Liver (tissue), 9 donors: ENCODE data around the gene TADA3. TPM values are rescaled to one million over a fixed set of nuclear protein-coding genes. Genes with fewer than 3 reads are reported as not detected.

Experiments
- DNase-seq: peaks from one replicate; pipeline ENCODE4 v3.0.0-alpha.2; 2017; ENCODE audit warnings: low spot score
- H3K27ac ChIP-seq, 2 donors: one replicate each; pipeline ENCODE4 v1.7.0; 2013; ENCODE audit warnings: inconsistent platforms in 2 of 2, low read length in 2 of 2, control low read depth in 1 of 2, low read depth in 1 of 2, mild to moderate bottlenecking in 1 of 2
- H3K27me3 ChIP-seq, 4 donors: one replicate each; pipeline versions ENCODE4 v1.6.1 to v1.7.0; 2013; ENCODE audit warnings: low read length in 3 of 4, inconsistent platforms in 1 of 4, mild to moderate bottlenecking in 1 of 4, moderate library complexity in 1 of 4; ENCODE audit not compliant: control insufficient read depth in 4 of 4, insufficient read depth in 4 of 4
- H3K36me3 ChIP-seq, 4 donors: one replicate each; pipeline versions ENCODE4 v1.6.1 to v1.7.0; 2013; ENCODE audit warnings: low read length in 3 of 4, mild to moderate bottlenecking in 3 of 4, low read depth in 1 of 4, moderate library complexity in 1 of 4; ENCODE audit not compliant: control insufficient read depth in 4 of 4, insufficient read depth in 3 of 4
- H3K4me1 ChIP-seq, 4 donors: one replicate each; pipeline versions ENCODE4 v1.6.1 to v1.7.0; 2013; ENCODE audit warnings: low read length in 3 of 4, mild to moderate bottlenecking in 3 of 4, moderate library complexity in 1 of 4; ENCODE audit not compliant: control insufficient read depth in 4 of 4, insufficient read depth in 4 of 4
- H3K4me3 ChIP-seq, 3 donors: one replicate each; pipeline versions ENCODE4 v1.6.1 to v1.7.0; 2013; ENCODE audit warnings: low read length in 3 of 3, control low read depth in 1 of 3, low read depth in 1 of 3, mild to moderate bottlenecking in 1 of 3
- H3K9ac ChIP-seq, 2 donors: one replicate each; pipeline ENCODE4 v1.7.0; 2013; ENCODE audit warnings: low read length in 2 of 2, mild to moderate bottlenecking in 2 of 2, moderate library complexity in 2 of 2, control low read depth in 1 of 2, low read depth in 1 of 2
- H3K9me3 ChIP-seq, 4 donors: one replicate each; pipeline versions ENCODE4 v1.6.1 to v1.7.0; 2013; ENCODE audit warnings: low read length in 3 of 4; ENCODE audit not compliant: control insufficient read depth in 4 of 4
- FOXA2 ChIP-seq: IDR thresholded peaks from 2 replicates; pipeline ENCODE4 v1.6.1; 2016; ENCODE audit warnings: antibody characterized with exemption
- GABPA ChIP-seq, 2 donors: IDR thresholded peaks in 1 of 2; conservative IDR thresholded peaks in 1 of 2; 2 replicates each; pipeline ENCODE4 v1.6.1; 2016; ENCODE audit warnings: antibody characterized with exemption in 2 of 2, mild to moderate bottlenecking in 1 of 2, moderate library complexity in 1 of 2
- NR2F2 ChIP-seq: IDR thresholded peaks from 2 replicates; pipeline ENCODE4 v1.6.1; 2016; ENCODE audit warnings: antibody characterized with exemption
- RAD21 ChIP-seq, 2 donors: IDR thresholded peaks; 2 replicates each; pipeline ENCODE4 v1.6.1; 2016; ENCODE audit warnings: antibody characterized with exemption in 2 of 2, mild to moderate bottlenecking in 2 of 2
- RXRA ChIP-seq, 2 donors: IDR thresholded peaks; 2 replicates each; pipeline ENCODE4 v1.6.1; 2017 to 2018; ENCODE audit warnings: antibody characterized with exemption in 2 of 2, mild to moderate bottlenecking in 1 of 2
- SP1 ChIP-seq: IDR thresholded peaks from 2 replicates; pipeline ENCODE4 v1.6.1; 2018; ENCODE audit warnings: antibody characterized with exemption, mild to moderate bottlenecking
- TAF1 ChIP-seq: conservative IDR thresholded peaks from 2 replicates; pipeline ENCODE4 v1.6.1; 2016; ENCODE audit warnings: antibody characterized with exemption, mild to moderate bottlenecking
- YY1 ChIP-seq: IDR thresholded peaks from 2 replicates; pipeline ENCODE4 v1.6.1; 2016; ENCODE audit warnings: antibody characterized with exemption, mild to moderate bottlenecking
- WGBS: extraction: QIAGEN DNeasy Blood & Tissue Kit; methylation state at CpG from one replicate; pipeline ENCODE4 v1.1.7; 2013; 5-methylcytosine and 5-hydroxymethylcytosine counted together
- polyA plus RNA-seq, 2 donors: library from polyadenylated mRNA; stranded (reverse) in 1 of 2; unstranded in 1 of 2; fragments of 200-250 nt in 1 of 2; fragments of >200 nt in 1 of 2; fragmentation: Nextera tagmentation in 1 of 2; extraction: Ambion mirVana in 1 of 2; gene quantifications; one replicate each; pipeline versions ENCODE4 v1.2.1 to v1.2.3, GENCODE V29; 2013 to 2015
- total RNA-seq, 2 donors: library from RNA; depleted of rRNA; stranded (reverse); fragments of >200 nt; gene quantifications; one replicate each; pipeline ENCODE4 v1.2.3, GENCODE V29; 2014
- TF ChIP-seq, protein P1 (sequence below): IDR thresholded peaks from 2 replicates; pipeline ENCODE4 v1.6.1; 2016; ENCODE audit warnings: antibody characterized with exemption, mild to moderate bottlenecking
- TF ChIP-seq, protein P2 (sequence below): fragments of 150-350 bp; IDR thresholded peaks from 2 replicates; pipeline ENCODE4 v1.5.1; 2017; ENCODE audit warnings: improper control_type of control experiment, low read depth, low read length; ENCODE audit not compliant: missing input control
- TF ChIP-seq, protein P3 (sequence below): IDR thresholded peaks from 2 replicates; pipeline ENCODE4 v1.6.1; 2016; ENCODE audit warnings: antibody characterized with exemption
- TF ChIP-seq, protein P4 (sequence below): IDR thresholded peaks from 2 replicates; pipeline ENCODE4 v1.6.1; 2016; ENCODE audit warnings: antibody characterized with exemption
- donor health status: healthy.
- donor health status: healthy.
- donor health status: healthy.
- donor health status: healthy.
- donor health status: healthy.

The TADA3 gene
- total and polyA plus RNA-seq, 4 donors: 16.2 to 27.8 (median 21.5) TPM

DNA sequence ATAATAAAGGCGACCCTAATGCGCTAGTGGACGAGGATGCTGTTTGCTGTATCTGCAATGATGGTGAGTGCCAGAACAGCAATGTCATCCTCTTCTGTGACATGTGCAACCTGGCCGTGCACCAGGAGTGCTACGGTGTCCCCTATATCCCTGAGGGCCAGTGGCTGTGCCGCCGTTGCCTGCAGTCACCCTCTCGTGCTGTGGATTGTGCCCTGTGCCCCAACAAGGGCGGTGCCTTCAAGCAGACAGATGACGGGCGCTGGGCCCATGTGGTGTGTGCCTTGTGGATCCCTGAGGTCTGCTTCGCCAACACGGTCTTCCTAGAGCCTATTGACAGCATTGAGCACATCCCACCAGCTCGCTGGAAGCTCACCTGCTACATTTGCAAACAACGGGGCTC, 53.1 kb downstream of the TADA3 start:
- 95% methylated on average over 15 of the region's 15 CpGs for WGBS
- no peak overlapping the region for H3K9ac ChIP-seq
- H3K36me3 ChIP-seq: peaks cover 21 to 84% (median 67%) of the 10 kb centered on the region in 4 donors
- no peak overlapping the region for H3K4me3 ChIP-seq
- no peaks in the 10 kb centered on the region for H3K27me3 ChIP-seq
- no peaks in the 10 kb centered on the region for H3K9me3 ChIP-seq
- H3K27ac ChIP-seq: no peak overlapping the region
- TF ChIP-seq NR2F2: no peak
- no peak for DNase-seq
- H3K4me1 ChIP-seq: no peaks in the 10 kb centered on the region

DNA sequence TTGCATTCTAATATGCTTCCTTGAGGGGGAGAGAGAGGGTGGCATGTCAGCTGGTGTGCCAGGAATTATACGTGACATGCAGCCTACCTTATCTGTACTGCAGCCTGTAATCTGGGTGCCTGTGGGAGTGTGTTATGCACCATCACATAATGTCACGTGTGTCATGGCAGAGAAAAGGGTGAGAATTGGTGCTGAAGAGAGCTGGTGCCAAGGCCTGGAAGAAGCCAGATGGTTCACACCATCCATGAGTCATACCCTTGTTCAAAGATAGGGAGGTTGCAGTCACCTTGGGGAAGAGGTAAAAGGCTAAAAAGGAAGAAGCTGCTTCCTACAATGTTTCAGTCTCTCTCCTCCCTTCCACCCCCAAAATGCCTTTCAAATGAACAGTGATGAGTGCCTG, 55.4 kb downstream of the TADA3 start:
- H3K27me3 ChIP-seq: no peaks in the 10 kb centered on the region
- H3K4me1 ChIP-seq: peaks cover 3 to 19% (median 15%) of the 10 kb centered on the region in 4 donors
- H3K27ac ChIP-seq: no peak overlapping the region
- no peak overlapping the region for H3K9ac ChIP-seq
- TF ChIP-seq, protein P1, sequence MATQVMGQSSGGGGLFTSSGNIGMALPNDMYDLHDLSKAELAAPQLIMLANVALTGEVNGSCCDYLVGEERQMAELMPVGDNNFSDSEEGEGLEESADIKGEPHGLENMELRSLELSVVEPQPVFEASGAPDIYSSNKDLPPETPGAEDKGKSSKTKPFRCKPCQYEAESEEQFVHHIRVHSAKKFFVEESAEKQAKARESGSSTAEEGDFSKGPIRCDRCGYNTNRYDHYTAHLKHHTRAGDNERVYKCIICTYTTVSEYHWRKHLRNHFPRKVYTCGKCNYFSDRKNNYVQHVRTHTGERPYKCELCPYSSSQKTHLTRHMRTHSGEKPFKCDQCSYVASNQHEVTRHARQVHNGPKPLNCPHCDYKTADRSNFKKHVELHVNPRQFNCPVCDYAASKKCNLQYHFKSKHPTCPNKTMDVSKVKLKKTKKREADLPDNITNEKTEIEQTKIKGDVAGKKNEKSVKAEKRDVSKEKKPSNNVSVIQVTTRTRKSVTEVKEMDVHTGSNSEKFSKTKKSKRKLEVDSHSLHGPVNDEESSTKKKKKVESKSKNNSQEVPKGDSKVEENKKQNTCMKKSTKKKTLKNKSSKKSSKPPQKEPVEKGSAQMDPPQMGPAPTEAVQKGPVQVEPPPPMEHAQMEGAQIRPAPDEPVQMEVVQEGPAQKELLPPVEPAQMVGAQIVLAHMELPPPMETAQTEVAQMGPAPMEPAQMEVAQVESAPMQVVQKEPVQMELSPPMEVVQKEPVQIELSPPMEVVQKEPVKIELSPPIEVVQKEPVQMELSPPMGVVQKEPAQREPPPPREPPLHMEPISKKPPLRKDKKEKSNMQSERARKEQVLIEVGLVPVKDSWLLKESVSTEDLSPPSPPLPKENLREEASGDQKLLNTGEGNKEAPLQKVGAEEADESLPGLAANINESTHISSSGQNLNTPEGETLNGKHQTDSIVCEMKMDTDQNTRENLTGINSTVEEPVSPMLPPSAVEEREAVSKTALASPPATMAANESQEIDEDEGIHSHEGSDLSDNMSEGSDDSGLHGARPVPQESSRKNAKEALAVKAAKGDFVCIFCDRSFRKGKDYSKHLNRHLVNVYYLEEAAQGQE: no peak
- TF ChIP-seq RAD21 (IDR thresholded peaks at IDR 0.05): no peak
- no peak for TF ChIP-seq SP1
- TF ChIP-seq FOXA2: no peak
- TF ChIP-seq TAF1: no peak
- peaks cover 13 to 60% (median 45%) of the 10 kb centered on the region in 4 donors for H3K36me3 ChIP-seq
- WGBS: 90% methylated on average over 2 of the region's 2 CpGs
- no peaks in the 10 kb centered on the region for H3K9me3 ChIP-seq
- DNase-seq: no peak
- no peak overlapping the region for H3K4me3 ChIP-seq

DNA sequence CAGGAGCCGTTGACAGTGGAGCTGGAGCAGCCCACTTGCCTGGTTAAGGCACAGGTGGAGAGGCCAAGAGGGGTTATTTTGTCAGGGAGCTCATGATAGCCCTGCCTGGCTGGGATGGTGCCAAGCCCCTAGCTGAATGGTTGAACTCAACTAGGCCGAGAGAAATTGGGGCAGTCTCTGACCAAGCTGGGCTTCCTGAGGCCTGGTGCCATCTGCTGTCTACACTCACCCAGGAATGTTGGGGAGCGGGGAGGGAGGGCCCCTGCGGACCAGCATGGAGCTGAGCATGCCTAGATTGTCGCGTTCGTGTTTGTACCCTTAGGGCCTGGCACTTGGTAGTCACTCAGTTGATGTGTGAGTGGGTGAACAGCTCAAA, 59.5 kb downstream of the TADA3 start:
- 52% methylated on average over 7 of the region's 7 CpGs for WGBS
- DNase-seq: no peak
- no peak for TF ChIP-seq FOXA2
- no peak for TF ChIP-seq NR2F2
- TF ChIP-seq, protein P2, sequence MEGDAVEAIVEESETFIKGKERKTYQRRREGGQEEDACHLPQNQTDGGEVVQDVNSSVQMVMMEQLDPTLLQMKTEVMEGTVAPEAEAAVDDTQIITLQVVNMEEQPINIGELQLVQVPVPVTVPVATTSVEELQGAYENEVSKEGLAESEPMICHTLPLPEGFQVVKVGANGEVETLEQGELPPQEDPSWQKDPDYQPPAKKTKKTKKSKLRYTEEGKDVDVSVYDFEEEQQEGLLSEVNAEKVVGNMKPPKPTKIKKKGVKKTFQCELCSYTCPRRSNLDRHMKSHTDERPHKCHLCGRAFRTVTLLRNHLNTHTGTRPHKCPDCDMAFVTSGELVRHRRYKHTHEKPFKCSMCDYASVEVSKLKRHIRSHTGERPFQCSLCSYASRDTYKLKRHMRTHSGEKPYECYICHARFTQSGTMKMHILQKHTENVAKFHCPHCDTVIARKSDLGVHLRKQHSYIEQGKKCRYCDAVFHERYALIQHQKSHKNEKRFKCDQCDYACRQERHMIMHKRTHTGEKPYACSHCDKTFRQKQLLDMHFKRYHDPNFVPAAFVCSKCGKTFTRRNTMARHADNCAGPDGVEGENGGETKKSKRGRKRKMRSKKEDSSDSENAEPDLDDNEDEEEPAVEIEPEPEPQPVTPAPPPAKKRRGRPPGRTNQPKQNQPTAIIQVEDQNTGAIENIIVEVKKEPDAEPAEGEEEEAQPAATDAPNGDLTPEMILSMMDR: no peak
- TF ChIP-seq, protein P3, sequence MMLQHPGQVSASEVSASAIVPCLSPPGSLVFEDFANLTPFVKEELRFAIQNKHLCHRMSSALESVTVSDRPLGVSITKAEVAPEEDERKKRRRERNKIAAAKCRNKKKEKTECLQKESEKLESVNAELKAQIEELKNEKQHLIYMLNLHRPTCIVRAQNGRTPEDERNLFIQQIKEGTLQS: no peak
- TF ChIP-seq TAF1: no peak
- TF ChIP-seq GABPA (IDR thresholded peaks at IDR 0.05 in 1 of 2, conservative IDR thresholded peaks at IDR 0.05 in 1 of 2): no peak
- no peak for TF ChIP-seq RXRA (IDR thresholded peaks at IDR 0.05)
- TF ChIP-seq, protein P4, sequence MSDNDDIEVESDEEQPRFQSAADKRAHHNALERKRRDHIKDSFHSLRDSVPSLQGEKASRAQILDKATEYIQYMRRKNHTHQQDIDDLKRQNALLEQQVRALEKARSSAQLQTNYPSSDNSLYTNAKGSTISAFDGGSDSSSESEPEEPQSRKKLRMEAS: no peak
- no peak for TF ChIP-seq RAD21 (IDR thresholded peaks at IDR 0.05)
- TF ChIP-seq, protein P1: no peak
- no peak for TF ChIP-seq YY1
- peaks cover 0 to 21% (median 12%) of the 10 kb centered on the region in 4 donors for H3K36me3 ChIP-seq
- H3K4me3 ChIP-seq: peak overlapping the region; percentile 84 to 93 (median 87)
- H3K27ac ChIP-seq: no peak overlapping the region
- H3K27me3 ChIP-seq: no peaks in the 10 kb centered on the region
- H3K9ac ChIP-seq: peak overlapping the region in 1 of 2 donors; percentile 90
- H3K4me1 ChIP-seq: peaks cover 3 to 23% (median 17%) of the 10 kb centered on the region in 4 donors
- H3K9me3 ChIP-seq: no peaks in the 10 kb centered on the region
